Activated T-helper 1 cell treated with anti-CD3 and anti-CD28 coated beads, Interleukin-2, amount 50 U/mL, for 16 hours (primary cell): ENCODE results near the gene TTPAL.
A peak's percentile ranks its signal among the peaks of the same experiment; 100 is the strongest.

Experiments used
- DNase-seq, 2 donors: peaks; one replicate each; pipeline ENCODE4 v3.0.0-alpha.2; 2020; ENCODE audit warnings: low read depth in 1 of 2, low spot score in 1 of 2

TTPAL gene

DNA sequence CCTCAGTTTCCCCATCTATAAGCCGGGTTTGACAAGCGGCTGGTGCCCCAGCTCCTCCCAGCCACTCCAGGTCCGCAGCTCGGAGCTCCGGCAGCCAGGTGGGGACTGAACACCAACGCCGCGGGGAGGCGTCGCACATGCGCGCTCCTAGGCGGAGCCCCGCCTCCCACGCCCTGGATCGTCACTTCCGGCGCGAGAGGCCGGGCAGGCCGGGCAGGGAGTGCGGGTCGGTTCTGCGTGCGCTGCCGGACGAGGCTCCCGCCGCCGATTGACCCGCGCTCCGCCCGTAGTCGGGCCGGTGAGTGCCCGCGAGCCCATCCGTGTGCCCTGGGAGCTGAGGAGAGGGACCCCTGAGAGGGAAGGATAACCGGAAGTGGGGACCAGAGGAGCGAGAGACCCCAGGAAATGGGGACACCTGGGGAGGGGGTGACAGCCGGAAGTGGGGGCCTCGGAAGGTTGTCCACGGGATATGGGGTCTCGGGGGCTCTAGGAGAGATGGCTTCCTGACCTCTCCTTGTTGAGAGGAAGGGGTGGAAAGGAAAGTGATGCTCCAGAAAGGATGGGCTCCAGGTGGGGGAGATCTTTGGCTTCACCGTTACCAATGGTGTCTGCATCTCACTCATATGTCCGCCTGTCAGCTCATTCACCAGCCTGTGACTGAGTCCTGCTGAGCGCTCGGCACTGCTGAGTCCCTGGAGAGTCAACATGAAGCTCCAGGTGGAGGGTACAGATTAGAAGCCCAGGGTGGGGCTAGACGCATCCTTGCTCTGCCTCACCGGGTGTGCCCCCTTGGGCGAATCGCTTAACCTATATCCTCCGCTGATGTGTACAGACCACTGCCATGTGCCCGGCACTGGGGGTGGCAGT lies at the start of gene TTPAL:
TTPAL (plus strand) TSS at position 181 of the 867 bp plus-strand sequence. CDS start 4,126 bp downstream, outside the sequence.
- DNase-seq = peak; percentile 72 to 87

GRCh38 chr20:44425923-44426322 lies 49.8 kb upstream of the TTPAL start:
- DNase-seq = no peak

- no peak for DNase-seq
Measured at GRCh38 chr20:44426879-44427790, 48.5 kb upstream of the TTPAL start.

GRCh38 chr20:44427804-44428173 lies 47.9 kb upstream of the TTPAL start:
- DNase-seq = no peak

- no peak for DNase-seq
Measured at GRCh38 chr20:44428174-44429016, 47.3 kb upstream of the TTPAL start.

DNA sequence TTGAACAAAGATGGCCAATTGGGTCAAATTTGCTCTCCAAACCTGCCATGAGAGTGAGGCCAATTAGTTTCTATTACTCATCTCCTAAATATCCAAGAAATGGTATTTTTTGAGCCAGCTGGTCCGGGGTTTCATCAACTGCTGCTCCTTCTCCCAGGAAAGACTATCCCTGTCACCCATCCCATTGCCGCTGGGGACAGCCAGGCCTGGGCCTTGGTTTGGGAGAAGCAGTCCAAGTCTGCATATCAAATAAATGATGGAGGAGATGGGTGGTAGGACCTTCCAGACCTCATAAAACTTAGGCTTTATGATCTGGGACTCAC lies 46.7 kb upstream of the TTPAL start:
- no peak for DNase-seq

GRCh38 chr20:44429419-44430269 lies 46.0 kb upstream of the TTPAL start:
- DNase-seq = no peak

DNA sequence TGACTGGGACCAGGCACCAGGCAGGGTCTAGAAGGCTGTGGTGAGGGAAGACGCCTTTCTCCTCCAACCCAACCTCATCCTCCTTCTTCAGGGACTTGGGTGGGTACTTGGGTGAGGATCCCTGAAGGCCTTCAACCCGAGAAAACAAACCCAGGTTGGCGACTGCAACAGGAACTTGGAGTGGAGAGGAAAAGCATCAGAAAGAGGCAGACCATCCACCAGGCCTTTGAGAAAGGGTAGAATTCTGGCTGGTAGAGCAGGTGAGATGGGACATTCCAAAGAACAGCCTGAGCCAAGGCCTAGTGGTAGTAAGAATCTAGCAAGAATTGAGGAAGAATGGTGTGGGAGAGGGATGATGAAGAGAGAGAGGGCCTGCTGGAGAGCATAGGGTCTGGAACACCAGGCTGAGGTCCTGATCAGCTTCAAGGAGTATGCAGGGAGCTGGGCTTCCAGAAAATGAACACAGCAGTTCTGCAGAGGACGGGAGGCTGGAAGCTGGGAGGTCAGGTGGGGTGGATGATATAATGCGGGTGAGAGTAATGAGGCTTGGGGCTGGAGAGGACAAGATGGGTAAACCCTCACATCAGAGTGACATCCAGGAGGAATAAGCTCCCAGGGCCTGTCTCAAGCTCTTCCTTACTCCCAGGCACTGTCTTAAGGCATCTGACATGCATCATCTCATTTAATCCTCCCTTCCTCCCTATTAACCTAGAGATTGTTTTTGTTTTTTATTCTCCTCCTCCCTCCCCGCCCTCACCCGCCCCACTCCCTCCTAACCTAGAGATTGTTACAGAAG lies 45.2 kb upstream of the TTPAL start:
- DNase-seq = no peak

DNA sequence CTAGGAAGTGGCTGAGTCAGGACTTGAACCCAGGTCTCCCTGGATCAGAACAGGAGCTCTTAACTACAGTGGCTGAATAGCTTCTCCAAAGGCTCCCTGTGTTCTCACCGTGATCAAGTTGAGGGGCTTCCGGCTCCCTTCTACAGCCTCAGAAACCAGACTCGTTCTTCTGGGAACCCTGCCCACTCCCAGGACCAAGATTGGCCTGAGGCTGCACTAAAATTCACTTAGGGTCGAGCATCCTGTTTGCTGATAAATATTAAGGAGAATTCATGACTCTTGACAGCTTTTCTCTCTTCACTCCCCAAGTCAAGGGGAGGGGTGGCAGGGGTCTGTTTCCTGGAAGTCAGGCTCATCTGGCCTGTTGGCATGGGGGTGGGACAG lies 44.6 kb upstream of the TTPAL start:
- DNase-seq = no peak

GRCh38 chr20:44431502-44432234 lies 44.0 kb upstream of the TTPAL start:
- no peak for DNase-seq

- DNase-seq = no peak
Measured at GRCh38 chr20:44432618-44433577, 42.8 kb upstream of the TTPAL start.

GRCh38 chr20:44433751-44434538 lies 41.7 kb upstream of the TTPAL start:
- no peak for DNase-seq

GRCh38 chr20:44435630-44436335 lies 39.9 kb upstream of the TTPAL start:
- DNase-seq = no peak

GRCh38 chr20:44436393-44436792 lies 39.3 kb upstream of the TTPAL start:
- no peak for DNase-seq

DNA sequence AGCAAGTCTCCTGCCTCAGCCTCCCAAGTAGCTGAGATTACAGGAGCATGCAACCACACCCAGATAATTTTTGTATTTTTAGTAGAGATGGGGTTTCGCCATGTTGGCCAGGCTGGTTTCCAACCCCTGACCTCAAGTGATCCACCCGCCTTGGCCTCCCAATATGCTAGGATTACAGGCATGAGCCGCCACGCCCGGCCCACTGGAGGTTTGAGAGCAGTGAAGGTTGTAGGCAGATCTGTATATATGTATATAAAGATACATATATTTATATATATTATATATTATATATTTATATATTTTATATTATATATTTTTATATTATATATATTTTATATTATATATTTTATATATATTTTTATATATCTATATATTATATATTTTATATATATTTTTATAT lies 38.2 kb upstream of the TTPAL start:
- no peak for DNase-seq

DNA sequence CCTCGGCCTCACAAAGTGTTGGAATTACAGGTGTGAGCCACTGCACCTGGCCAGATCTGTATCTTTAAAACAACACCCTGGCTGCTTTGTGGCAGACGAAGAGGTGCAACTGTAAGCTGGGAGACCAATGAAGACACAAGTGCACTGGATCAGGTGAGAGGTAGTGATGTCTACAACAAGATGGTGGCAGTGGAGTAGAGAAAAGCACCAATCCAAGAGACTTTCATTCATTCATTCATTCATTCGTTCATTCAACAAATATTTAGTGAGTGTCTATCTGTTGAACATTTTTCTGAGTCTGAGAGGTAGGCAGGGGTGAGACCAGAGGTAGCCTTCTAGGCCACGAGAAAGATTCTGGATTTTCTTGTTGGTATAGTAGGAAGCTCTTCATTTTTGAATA lies 36.9 kb upstream of the TTPAL start:
- DNase-seq = no peak
